HepG2 (cell line): ENCODE measurements around the gene ZNF324B. TPM values are rescaled to one million over a fixed set of nuclear protein-coding genes. Genes with fewer than 3 reads are reported as not detected.

Source experiments
- AHR ChIP-seq: IDR thresholded peaks from 2 replicates; pipeline ENCODE4 v1.6.1; 2018; ENCODE audit warnings: missing genetic modification reagents, missing compliant biosample characterization
- CEBPG ChIP-seq: IDR thresholded peaks from 2 replicates; pipeline ENCODE4 v1.6.1; 2016
- CERS6 ChIP-seq: sonication (generic); formaldehyde crosslinking; IDR thresholded peaks from 2 replicates; pipeline ENCODE4 v1.5.0; 2020; ENCODE audit warnings: missing genetic modification reagents
- CREM ChIP-seq, 2 experiments: sonication (generic) in 1 of 2; formaldehyde crosslinking in 1 of 2; IDR thresholded peaks; 2 replicates each; pipeline versions ENCODE4 v1.4.0 to v1.6.1; 2016 to 2020; ENCODE audit warnings: antibody characterized with exemption in 1 of 2, mild to moderate bottlenecking in 1 of 2, missing genetic modification reagents in 1 of 2
- GABPB1 ChIP-seq: IDR thresholded peaks from 2 replicates; pipeline ENCODE4 v1.6.1; 2016; ENCODE audit warnings: mild to moderate bottlenecking, missing genetic modification reagents, moderate library complexity, missing compliant biosample characterization
- HIC2 ChIP-seq: sonication (generic); formaldehyde crosslinking; IDR thresholded peaks from 2 replicates; pipeline ENCODE4 v1.9.0; 2022; ENCODE audit warnings: low read depth, missing genetic modification reagents
- HMG20B ChIP-seq: conservative IDR thresholded peaks from 2 replicates; pipeline ENCODE4 v1.6.1; 2016; ENCODE audit warnings: missing genetic modification reagents, missing compliant biosample characterization
- ISX ChIP-seq: sonication (generic); formaldehyde crosslinking; conservative IDR thresholded peaks from 2 replicates; pipeline ENCODE4 v1.5.0; 2020; ENCODE audit warnings: missing genetic modification reagents
- JDP2 ChIP-seq: sonication (generic); formaldehyde crosslinking; IDR thresholded peaks from 2 replicates; pipeline ENCODE4 v1.8.1; 2022; ENCODE audit warnings: missing genetic modification reagents, borderline replicate concordance
- MTA3 ChIP-seq: sonication (generic); formaldehyde crosslinking; IDR thresholded peaks from 2 replicates; pipeline ENCODE4 v1.4.0; 2020; ENCODE audit warnings: missing genetic modification reagents
- PCBP1 ChIP-seq: fragments of 200-400 bp; formaldehyde crosslinking; IDR thresholded peaks from 2 replicates; pipeline ENCODE4 v1.6.1; 2017; ENCODE audit warnings: mild to moderate bottlenecking, low read depth, low read length, borderline replicate concordance
- REXO4 ChIP-seq: sonication (generic); formaldehyde crosslinking; IDR thresholded peaks from 2 replicates; pipeline ENCODE4 v1.8.0; 2022; ENCODE audit warnings: missing genetic modification reagents, mild to moderate bottlenecking, borderline replicate concordance
- TSC22D2 ChIP-seq: sonication (generic); formaldehyde crosslinking; IDR thresholded peaks from 2 replicates; pipeline ENCODE4 v1.5.1; 2020; ENCODE audit warnings: missing genetic modification reagents, mild to moderate bottlenecking, borderline replicate concordance
- U2AF1 ChIP-seq: fragments of 200-400 bp; formaldehyde crosslinking; optimal IDR thresholded peaks from 2 replicates; pipeline ENCODE3; 2017; ENCODE audit warnings: mild to moderate bottlenecking, low read depth, low read length
- ZBTB21 ChIP-seq: sonication (generic); formaldehyde crosslinking; IDR thresholded peaks from 2 replicates; pipeline ENCODE4 v1.4.0; 2020; ENCODE audit warnings: missing genetic modification reagents
- ZNF275 ChIP-seq: sonication (generic); formaldehyde crosslinking; IDR thresholded peaks from 2 replicates; pipeline ENCODE4 v1.8.0; 2022; ENCODE audit warnings: missing genetic modification reagents, mild to moderate bottlenecking, inconsistent platforms, borderline replicate concordance
- ZNF329 ChIP-seq: sonication (generic); formaldehyde crosslinking; IDR thresholded peaks from 2 replicates; pipeline ENCODE4 v1.9.0; 2021; ENCODE audit warnings: low read depth, mild to moderate bottlenecking, missing genetic modification reagents
- ZNF614 ChIP-seq: IDR thresholded peaks from 2 replicates; pipeline ENCODE4 v1.6.1; 2018; ENCODE audit warnings: missing biosample characterization, missing genetic modification reagents, inconsistent platforms, borderline replicate concordance
- ZNF678 ChIP-seq: sonication (generic); formaldehyde crosslinking; IDR thresholded peaks from 2 replicates; pipeline ENCODE4 v1.4.0; 2020; ENCODE audit warnings: mild to moderate bottlenecking, missing genetic modification reagents
- ZSCAN12 ChIP-seq: sonication (generic); formaldehyde crosslinking; IDR thresholded peaks from 2 replicates; pipeline ENCODE4 v1.9.0; 2021; ENCODE audit warnings: mild to moderate bottlenecking, missing genetic modification reagents
- polyA plus RNA-seq, 8 experiments: library from polyadenylated mRNA; depleted of rRNA in 3 of 8; stranded (reverse) in 7 of 8; unstranded in 1 of 8; fragments of >200 nt; fragmentation: Illumina TruSeq in 4 of 8; extraction: Trizol in 4 of 8; gene quantifications; 2 replicates each; pipeline versions ENCODE4 v1.2.1 to v1.2.3, GENCODE V29; 2011 to 2016; ENCODE audit warnings: low read depth in 4 of 8, missing spikeins in 1 of 8, mixed read lengths in 1 of 8; ENCODE audit not compliant: insufficient read depth in 1 of 8
- total RNA-seq, 5 experiments: library from RNA; depleted of rRNA; stranded (reverse); fragments of >200 nt; fragmentation: Illumina TruSeq; extraction: Trizol; gene quantifications; 2 replicates each; pipeline ENCODE4 v1.2.3, GENCODE V29; 2016; ENCODE audit warnings: low read depth in 1 of 5
- TF ChIP-seq, protein P1 (sequence below): sonication (generic); formaldehyde crosslinking; IDR thresholded peaks from 2 replicates; pipeline ENCODE4 v1.5.0; 2020; ENCODE audit warnings: missing genetic modification reagents, mild to moderate bottlenecking, borderline replicate concordance
- TF ChIP-seq, protein P2 (sequence below): sonication (generic); formaldehyde crosslinking; IDR thresholded peaks from 2 replicates; pipeline ENCODE4 v1.5.0; 2020; ENCODE audit warnings: missing genetic modification reagents, mild to moderate bottlenecking, borderline replicate concordance
- TF ChIP-seq, protein P3 (sequence below): IDR thresholded peaks from 2 replicates; pipeline ENCODE4 v1.6.1; 2012; ENCODE audit warnings: inconsistent platforms

Gene ZNF324B
- total and polyA plus RNA-seq, 2 of the 13 experiments (the other 11 are each of a cell fraction or from before 2014, with no cell fraction given) = 0.53 to 3.0 TPM

- TF ChIP-seq, protein P1, sequence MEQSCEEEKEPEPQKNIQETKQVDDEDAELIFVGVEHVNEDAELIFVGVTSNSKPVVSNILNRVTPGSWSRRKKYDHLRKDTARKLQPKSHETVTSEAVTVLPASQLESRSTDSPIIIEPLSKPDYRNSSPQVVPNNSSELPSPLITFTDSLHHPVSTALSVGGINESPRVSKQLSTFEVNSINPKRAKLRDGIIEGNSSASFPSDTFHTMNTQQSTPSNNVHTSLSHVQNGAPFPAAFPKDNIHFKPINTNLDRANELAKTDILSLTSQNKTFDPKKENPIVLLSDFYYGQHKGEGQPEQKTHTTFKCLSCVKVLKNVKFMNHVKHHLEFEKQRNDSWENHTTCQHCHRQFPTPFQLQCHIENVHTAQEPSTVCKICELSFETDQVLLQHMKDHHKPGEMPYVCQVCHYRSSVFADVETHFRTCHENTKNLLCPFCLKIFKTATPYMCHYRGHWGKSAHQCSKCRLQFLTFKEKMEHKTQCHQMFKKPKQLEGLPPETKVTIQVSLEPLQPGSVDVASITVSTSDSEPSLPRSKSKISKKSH (CRISPR knock-in tag) = no peak
- TF ChIP-seq PCBP1 = 0 out of 2 replicates have a peak, but pooled peaks have one; percentile 36
- TF ChIP-seq, protein P2, sequence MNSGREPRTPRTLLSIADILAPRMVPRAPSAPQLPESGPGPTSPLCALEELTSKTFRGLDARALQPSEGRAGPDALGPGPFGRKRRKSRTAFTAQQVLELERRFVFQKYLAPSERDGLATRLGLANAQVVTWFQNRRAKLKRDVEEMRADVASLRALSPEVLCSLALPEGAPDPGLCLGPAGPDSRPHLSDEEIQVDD (CRISPR knock-in tag) = 0 out of 2 replicates have a peak, but pooled peaks have one; percentile 52
- 0 out of 2 replicates have a peak, but pooled peaks have one; percentile 21 for TF ChIP-seq AHR (CRISPR knock-in tag)
- no peak for TF ChIP-seq ZNF275 (CRISPR knock-in tag)
- TF ChIP-seq MTA3 (CRISPR knock-in tag) = no peak
- TF ChIP-seq ZSCAN12 (CRISPR knock-in tag) = no peak
- TF ChIP-seq, protein P3, sequence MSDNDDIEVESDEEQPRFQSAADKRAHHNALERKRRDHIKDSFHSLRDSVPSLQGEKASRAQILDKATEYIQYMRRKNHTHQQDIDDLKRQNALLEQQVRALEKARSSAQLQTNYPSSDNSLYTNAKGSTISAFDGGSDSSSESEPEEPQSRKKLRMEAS = no peak; the same call in 1 of the 2 replicates
- no peak for TF ChIP-seq CERS6 (CRISPR knock-in tag)
- TF ChIP-seq U2AF1 = peak; percentile 58
- TF ChIP-seq ZNF329 (CRISPR knock-in tag) = 0 out of 2 replicates have a peak, but pooled peaks have one; percentile 47
- no peak; the same call in 1 of the 2 replicates for TF ChIP-seq HMG20B (CRISPR knock-in tag)
- no peak for TF ChIP-seq REXO4 (CRISPR knock-in tag)
- TF ChIP-seq JDP2 (CRISPR knock-in tag) = no peak
- TF ChIP-seq HIC2 = no peak
- TF ChIP-seq CREM (IDR thresholded peaks at IDR 0.05) = peak; percentile 88
- no peak for TF ChIP-seq CREM (CRISPR knock-in tag; IDR thresholded peaks at IDR 0.05)
- 0 out of 2 replicates have a peak, but pooled peaks have one; percentile 32 for TF ChIP-seq ISX (CRISPR knock-in tag)
- TF ChIP-seq ZBTB21 (CRISPR knock-in tag) = no peak
- TF ChIP-seq CEBPG (CRISPR knock-in tag) = no peak; the same call in 1 of the 2 replicates
- TF ChIP-seq ZNF678 (CRISPR knock-in tag) = 0 out of 2 replicates have a peak, but pooled peaks have one; percentile 69
- peak; percentile 95 for TF ChIP-seq GABPB1 (CRISPR knock-in tag)
- no peak for TF ChIP-seq TSC22D2 (CRISPR knock-in tag)
- TF ChIP-seq ZNF614 (CRISPR knock-in tag) = no peak
Observed at GRCh38 chr19:58475714-58476497, 24.5 kb downstream of the ZNF324B start, which contains the start of gene ZNF446 (continued).
